ENCODE measurements around the gene KRT24.

KRT24 gene

DNA sequence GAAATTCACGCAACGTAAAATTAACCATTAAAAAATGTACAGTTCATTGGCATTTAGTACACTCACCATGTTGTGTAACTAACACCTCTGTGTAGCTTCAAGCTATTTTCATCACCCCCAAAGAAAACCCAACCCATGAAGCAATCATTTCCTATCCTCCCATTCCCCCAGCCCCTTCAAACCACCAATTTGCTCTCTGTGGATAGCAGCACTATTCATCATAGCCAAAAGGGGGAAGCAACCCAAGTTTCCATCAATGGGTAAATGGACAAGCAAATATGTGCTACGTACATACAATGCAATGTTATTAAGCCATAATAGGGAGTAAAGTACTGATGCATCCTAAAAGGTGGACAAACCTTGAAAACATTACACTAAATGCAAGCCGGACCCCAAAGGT lies 27.6 kb downstream of the KRT24 start:
- no peak overlapping the region for H3K4me3 ChIP-seq (ENCODE audit: low read depth, low read length)
- TF ChIP-seq, protein P1, sequence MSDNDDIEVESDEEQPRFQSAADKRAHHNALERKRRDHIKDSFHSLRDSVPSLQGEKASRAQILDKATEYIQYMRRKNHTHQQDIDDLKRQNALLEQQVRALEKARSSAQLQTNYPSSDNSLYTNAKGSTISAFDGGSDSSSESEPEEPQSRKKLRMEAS (IDR thresholded peaks at IDR 0.05; ENCODE audit: low read depth, low read length) = no peak
- TF ChIP-seq, protein P2, sequence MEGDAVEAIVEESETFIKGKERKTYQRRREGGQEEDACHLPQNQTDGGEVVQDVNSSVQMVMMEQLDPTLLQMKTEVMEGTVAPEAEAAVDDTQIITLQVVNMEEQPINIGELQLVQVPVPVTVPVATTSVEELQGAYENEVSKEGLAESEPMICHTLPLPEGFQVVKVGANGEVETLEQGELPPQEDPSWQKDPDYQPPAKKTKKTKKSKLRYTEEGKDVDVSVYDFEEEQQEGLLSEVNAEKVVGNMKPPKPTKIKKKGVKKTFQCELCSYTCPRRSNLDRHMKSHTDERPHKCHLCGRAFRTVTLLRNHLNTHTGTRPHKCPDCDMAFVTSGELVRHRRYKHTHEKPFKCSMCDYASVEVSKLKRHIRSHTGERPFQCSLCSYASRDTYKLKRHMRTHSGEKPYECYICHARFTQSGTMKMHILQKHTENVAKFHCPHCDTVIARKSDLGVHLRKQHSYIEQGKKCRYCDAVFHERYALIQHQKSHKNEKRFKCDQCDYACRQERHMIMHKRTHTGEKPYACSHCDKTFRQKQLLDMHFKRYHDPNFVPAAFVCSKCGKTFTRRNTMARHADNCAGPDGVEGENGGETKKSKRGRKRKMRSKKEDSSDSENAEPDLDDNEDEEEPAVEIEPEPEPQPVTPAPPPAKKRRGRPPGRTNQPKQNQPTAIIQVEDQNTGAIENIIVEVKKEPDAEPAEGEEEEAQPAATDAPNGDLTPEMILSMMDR (IDR thresholded peaks at IDR 0.05; ENCODE audit: low read depth, low read length) = peak; percentile 50
- DNase-seq (ENCODE audit: low read depth) = peak; percentile 89

DNA sequence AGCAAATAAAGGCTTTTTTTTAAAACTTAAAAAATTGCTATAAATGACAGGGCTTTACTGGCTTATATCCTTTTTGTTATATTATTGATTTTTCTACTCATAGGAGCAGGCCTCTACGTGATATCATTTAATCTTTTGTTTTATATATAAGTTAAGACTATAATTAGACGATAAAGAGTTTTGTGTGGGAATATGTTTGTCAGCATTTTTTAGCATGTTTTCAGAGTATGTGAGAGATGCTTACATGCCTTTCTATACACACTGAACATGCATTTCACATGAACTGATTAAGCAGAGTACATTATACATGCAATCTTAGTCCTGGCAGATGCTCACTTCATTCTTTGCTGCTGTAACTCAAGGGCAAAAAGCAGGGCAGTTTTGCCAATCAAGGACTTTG lies 30.9 kb downstream of the KRT24 start:
- no peak for DNase-seq (ENCODE audit: low read depth)
- TF ChIP-seq MYC (IDR thresholded peaks at IDR 0.05; ENCODE audit: low read depth, low read length) (no peak), POLR2A (IDR thresholded peaks at IDR 0.05; ENCODE audit: extremely low read depth, insufficient read length) (no peak)
- TF ChIP-seq, protein P1 (IDR thresholded peaks at IDR 0.05; ENCODE audit: low read depth, low read length) = no peak
- TF ChIP-seq, protein P2 (IDR thresholded peaks at IDR 0.05; ENCODE audit: low read depth, low read length) = no peak
- no peak overlapping the region for H3K4me3 ChIP-seq (ENCODE audit: low read depth, low read length)

DNA sequence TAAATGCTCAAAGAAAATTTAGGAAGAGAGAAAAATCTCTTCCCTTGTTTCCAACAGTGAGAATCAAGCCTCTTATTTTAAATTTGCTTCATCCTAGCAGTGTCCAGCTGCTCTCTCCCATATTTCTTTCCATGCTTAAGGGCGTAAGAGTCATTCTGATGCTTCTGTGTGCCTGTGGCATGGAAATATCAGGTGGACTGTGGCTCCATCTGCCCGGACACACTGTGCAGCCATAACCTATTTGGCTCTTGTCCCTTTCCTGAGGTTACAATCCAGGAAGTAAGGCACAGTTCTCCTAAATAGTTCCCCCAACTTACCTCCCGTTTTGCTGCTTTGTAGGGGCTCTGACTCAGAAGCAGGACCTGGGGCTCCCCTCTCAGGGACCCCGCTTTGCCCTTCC lies 32.3 kb downstream of the KRT24 start:
- no peak overlapping the region for H3K4me3 ChIP-seq (ENCODE audit: low read depth, low read length)
- no peak for DNase-seq (ENCODE audit: low read depth)
- no peak for TF ChIP-seq POLR2A (IDR thresholded peaks at IDR 0.05; ENCODE audit: extremely low read depth, insufficient read length)
- TF ChIP-seq, protein P1 (IDR thresholded peaks at IDR 0.05; ENCODE audit: low read depth, low read length) = no peak
- TF ChIP-seq, protein P2 (IDR thresholded peaks at IDR 0.05; ENCODE audit: low read depth, low read length) = no peak
- TF ChIP-seq MYC (IDR thresholded peaks at IDR 0.05; ENCODE audit: low read depth, low read length) = no peak

DNA sequence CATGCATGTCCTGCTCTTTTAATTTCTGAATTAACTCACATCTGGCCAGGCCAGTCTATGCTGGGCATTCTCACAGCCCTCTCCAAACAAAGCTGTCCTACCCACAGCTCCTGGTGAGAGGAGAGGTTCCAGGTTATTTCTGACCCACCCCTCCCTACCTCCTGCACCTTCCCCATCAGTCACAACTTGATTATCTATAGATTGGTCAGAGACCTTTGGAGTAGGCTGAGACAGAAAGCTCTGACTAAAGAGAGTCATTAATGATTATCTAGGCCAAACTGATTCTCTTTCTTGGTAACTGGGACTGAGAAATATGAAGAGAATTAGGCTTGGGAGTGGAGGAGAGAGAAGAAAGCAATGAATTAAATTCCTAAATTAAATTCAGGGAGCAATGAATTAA lies 37.2 kb downstream of the KRT24 start:
- no peak overlapping the region for H3K4me3 ChIP-seq (ENCODE audit: low read depth, low read length)
- DNase-seq (ENCODE audit: low read depth) = no peak
- TF ChIP-seq MYC (IDR thresholded peaks at IDR 0.05; ENCODE audit: low read depth, low read length) (no peak), POLR2A (IDR thresholded peaks at IDR 0.05; ENCODE audit: extremely low read depth, insufficient read length) (no peak)
- TF ChIP-seq, protein P1 (IDR thresholded peaks at IDR 0.05; ENCODE audit: low read depth, low read length) = no peak
- TF ChIP-seq, protein P2 (IDR thresholded peaks at IDR 0.05; ENCODE audit: low read depth, low read length) = no peak

DNA sequence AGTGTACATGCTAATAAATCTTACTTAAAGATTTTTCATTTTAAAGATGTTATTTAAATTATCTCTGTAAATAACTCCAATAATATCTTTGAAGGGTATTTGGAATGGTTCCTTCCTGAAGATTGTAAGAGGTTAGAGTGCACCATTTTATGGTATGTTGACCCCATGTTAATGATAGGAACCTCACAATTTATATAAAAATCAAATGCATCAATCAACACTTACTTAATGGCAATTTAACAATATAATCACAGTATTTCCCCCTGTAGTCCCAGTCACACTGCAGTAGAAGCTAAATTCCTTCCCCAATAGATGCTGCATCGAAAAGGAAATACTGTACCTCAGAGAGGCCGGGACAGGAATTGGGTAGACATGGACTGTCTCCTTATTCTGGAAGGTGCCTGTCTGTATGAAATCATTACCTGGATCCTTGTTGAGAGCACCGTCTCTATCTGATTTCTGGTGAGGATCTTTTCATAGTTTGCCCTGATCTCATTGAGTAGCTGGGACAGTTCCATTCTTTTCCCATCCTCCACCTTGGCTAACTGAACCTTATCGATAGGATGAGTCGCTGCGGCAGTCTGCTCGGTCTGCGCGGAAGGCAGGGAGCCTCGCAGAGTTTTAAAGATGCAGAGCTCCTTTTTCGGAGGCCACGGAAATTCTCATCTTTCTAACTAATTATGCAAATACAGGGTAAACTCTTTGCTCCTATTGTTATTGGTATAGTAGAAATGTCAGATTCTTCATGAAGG lies 38.8 kb downstream of the KRT24 start, which contains the start of gene KRT222:
KRT222 (minus strand) TSS at position 596 of the 752 bp plus-strand sequence; CDS start at position 518, 78 bp downstream.
- no peak for DNase-seq (ENCODE audit: low read depth)
- H3K4me3 ChIP-seq (ENCODE audit: low read depth, low read length) = no peak within 1 kb of the TSS
- TF ChIP-seq, protein P2 (IDR thresholded peaks at IDR 0.05; ENCODE audit: low read depth, low read length) = no peak
- TF ChIP-seq POLR2A (IDR thresholded peaks at IDR 0.05; ENCODE audit: extremely low read depth, insufficient read length) = no peak
- no peak for TF ChIP-seq MYC (IDR thresholded peaks at IDR 0.05; ENCODE audit: low read depth, low read length)
- TF ChIP-seq, protein P1 (IDR thresholded peaks at IDR 0.05; ENCODE audit: low read depth, low read length) = no peak
